ENCODE measurements around the gene PAGE4.

PAGE4 gene

DNA sequence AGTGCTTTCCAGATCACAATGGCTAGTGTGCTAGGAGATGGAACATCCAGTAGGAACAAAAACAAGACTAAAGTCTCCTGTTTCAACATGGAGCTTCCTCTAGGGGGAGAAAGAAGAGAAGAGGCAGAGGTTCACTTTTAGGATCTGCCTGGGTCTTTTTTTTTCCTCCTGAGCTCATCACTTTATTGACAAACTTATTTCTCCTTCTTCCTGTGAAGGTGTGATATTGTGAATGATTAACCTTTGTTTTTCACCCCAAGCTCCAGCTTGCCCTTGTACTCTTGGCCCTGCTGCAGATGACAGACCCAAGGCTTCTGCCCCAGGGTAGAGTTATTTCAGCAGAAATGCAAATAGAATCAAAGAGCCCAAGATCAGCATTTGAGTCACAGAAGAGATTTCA is 13.5 kb downstream of the PAGE4 start:
- H3K27me3 ChIP-seq (replicated peaks; ENCODE audit: control insufficient read depth, insufficient read depth, low read length, poor library complexity, severe bottlenecking): no peaks in the 10 kb centered on the region
- DNase-seq: no peak
- no peak overlapping the region for H3K27ac ChIP-seq (ENCODE audit: insufficient read depth, low read length, poor library complexity, severe bottlenecking)
- H3K4me3 ChIP-seq (ENCODE audit: insufficient read depth, low read depth, low read length, poor library complexity, severe bottlenecking): no peak overlapping the region
- no peaks in the 10 kb centered on the region for H3K4me1 ChIP-seq (ENCODE audit: control insufficient read depth, insufficient read depth, low read length, poor library complexity, severe bottlenecking)
- no peaks in the 10 kb centered on the region for H3K9me3 ChIP-seq (ENCODE audit: control insufficient read depth, low read length)
- no peaks in the 10 kb centered on the region for H3K36me3 ChIP-seq (ENCODE audit: control insufficient read depth, insufficient read depth, low read length)

DNA sequence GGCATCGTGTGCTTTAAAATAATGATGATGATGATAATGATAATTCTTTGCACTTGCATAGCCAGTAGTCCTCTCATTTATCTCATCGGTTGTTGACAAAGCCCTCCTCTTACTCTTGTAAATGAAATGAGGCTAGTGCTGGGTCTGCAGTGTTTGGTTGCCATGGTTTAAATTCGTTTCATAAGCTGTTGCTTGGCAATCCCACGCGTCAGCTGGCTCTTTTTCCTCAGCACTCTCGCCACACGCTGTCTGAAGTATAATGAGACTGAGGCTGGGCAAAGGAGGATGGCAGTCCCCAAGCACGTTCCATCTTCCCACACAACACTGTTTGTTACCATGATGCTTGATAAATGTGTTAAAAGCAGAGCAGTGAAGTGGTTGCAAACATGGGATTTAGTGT is 15.5 kb downstream of the PAGE4 start:
- no peak overlapping the region for H3K4me3 ChIP-seq (ENCODE audit: insufficient read depth, low read depth, low read length, poor library complexity, severe bottlenecking)
- H3K27ac ChIP-seq (ENCODE audit: insufficient read depth, low read length, poor library complexity, severe bottlenecking): no peak overlapping the region
- DNase-seq: no peak
- H3K27me3 ChIP-seq (replicated peaks; ENCODE audit: control insufficient read depth, insufficient read depth, low read length, poor library complexity, severe bottlenecking): no peaks in the 10 kb centered on the region
- no peaks in the 10 kb centered on the region for H3K9me3 ChIP-seq (ENCODE audit: control insufficient read depth, low read length)
- no peaks in the 10 kb centered on the region for H3K4me1 ChIP-seq (ENCODE audit: control insufficient read depth, insufficient read depth, low read length, poor library complexity, severe bottlenecking)
- H3K36me3 ChIP-seq (ENCODE audit: control insufficient read depth, insufficient read depth, low read length): no peaks in the 10 kb centered on the region

DNA sequence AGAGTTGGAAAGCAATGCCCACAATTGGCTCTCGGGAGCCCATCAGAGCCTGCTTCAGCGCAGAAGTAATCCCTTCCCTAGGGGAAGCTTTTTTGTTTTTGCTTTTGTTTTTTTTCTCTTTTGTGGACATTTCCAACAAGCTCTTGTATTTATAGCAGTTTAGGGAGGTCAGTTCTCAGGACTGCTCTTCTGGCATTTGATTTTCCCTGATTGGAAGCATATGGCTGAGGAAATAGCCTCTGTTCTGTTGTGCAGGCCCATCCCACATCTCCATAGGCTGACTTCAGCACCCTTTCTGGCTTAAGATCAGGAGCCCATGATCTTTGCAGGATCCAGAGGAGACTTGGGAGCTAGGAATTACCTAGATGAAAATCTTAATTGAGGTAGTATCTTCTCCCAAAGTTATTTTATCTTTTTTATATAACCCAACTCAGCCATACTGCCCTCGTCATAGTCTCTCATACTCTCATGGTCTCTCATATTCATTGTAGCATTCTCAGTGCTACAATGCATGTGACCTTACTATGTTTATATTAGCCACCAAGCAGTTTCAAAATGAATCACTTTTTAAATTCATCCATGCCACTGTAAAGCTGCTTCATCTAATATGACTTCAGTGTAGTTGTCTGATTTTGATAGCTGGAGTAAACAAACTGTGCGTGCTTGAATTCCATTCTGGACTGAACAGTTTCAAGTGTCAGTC is 16.7 kb downstream of the PAGE4 start:
- no peak for DNase-seq
- no peaks in the 10 kb centered on the region for H3K9me3 ChIP-seq (ENCODE audit: control insufficient read depth, low read length)

GRCh38 chrX:49846522-49846921 is 17.4 kb downstream of the PAGE4 start:
- H3K4me3 ChIP-seq (ENCODE audit: insufficient read depth, low read depth, low read length, poor library complexity, severe bottlenecking): no peak overlapping the region

More for the DNA sequence above, 16.7 kb downstream of the PAGE4 start:
- no peak overlapping the region for H3K27ac ChIP-seq (ENCODE audit: insufficient read depth, low read length, poor library complexity, severe bottlenecking)
- H3K27me3 ChIP-seq (replicated peaks; ENCODE audit: control insufficient read depth, insufficient read depth, low read length, poor library complexity, severe bottlenecking): no peaks in the 10 kb centered on the region
- H3K36me3 ChIP-seq (ENCODE audit: control insufficient read depth, insufficient read depth, low read length): no peaks in the 10 kb centered on the region
- no peaks in the 10 kb centered on the region for H3K4me1 ChIP-seq (ENCODE audit: control insufficient read depth, insufficient read depth, low read length, poor library complexity, severe bottlenecking)
- no peak overlapping the region for H3K4me3 ChIP-seq (ENCODE audit: insufficient read depth, low read depth, low read length, poor library complexity, severe bottlenecking)

GRCh38 chrX:49848275-49848674 is 19.2 kb downstream of the PAGE4 start:
- no peak overlapping the region for H3K4me3 ChIP-seq (ENCODE audit: insufficient read depth, low read depth, low read length, poor library complexity, severe bottlenecking)
- H3K4me1 ChIP-seq (ENCODE audit: control insufficient read depth, insufficient read depth, low read length, poor library complexity, severe bottlenecking): no peaks in the 10 kb centered on the region
- H3K27me3 ChIP-seq (replicated peaks; ENCODE audit: control insufficient read depth, insufficient read depth, low read length, poor library complexity, severe bottlenecking): no peaks in the 10 kb centered on the region
- H3K36me3 ChIP-seq (ENCODE audit: control insufficient read depth, insufficient read depth, low read length): no peaks in the 10 kb centered on the region
- no peak for DNase-seq
- no peak overlapping the region for H3K27ac ChIP-seq (ENCODE audit: insufficient read depth, low read length, poor library complexity, severe bottlenecking)
- H3K9me3 ChIP-seq (ENCODE audit: control insufficient read depth, low read length): no peaks in the 10 kb centered on the region

More at GRCh38 chrX:49846522-49846921, 17.4 kb downstream of the PAGE4 start:
- Histone ChIP-seq H3K36me3 (ENCODE audit: control insufficient read depth, insufficient read depth, low read length) (no peaks in the 10 kb centered on the region), H3K9me3 (ENCODE audit: control insufficient read depth, low read length) (no peaks in the 10 kb centered on the region), H3K4me1 (ENCODE audit: control insufficient read depth, insufficient read depth, low read length, poor library complexity, severe bottlenecking) (no peaks in the 10 kb centered on the region), H3K27me3 (replicated peaks; ENCODE audit: control insufficient read depth, insufficient read depth, low read length, poor library complexity, severe bottlenecking) (no peaks in the 10 kb centered on the region), H3K27ac (ENCODE audit: insufficient read depth, low read length, poor library complexity, severe bottlenecking) (no peak overlapping the region)
- DNase-seq: no peak

- DNase-seq: no peak
- Histone ChIP-seq H3K36me3 (ENCODE audit: control insufficient read depth, insufficient read depth, low read length) (no peaks in the 10 kb centered on the region), H3K27ac (ENCODE audit: insufficient read depth, low read length, poor library complexity, severe bottlenecking) (no peak overlapping the region)
Observed at GRCh38 chrX:49850028-49850427, 20.9 kb downstream of the PAGE4 start.

GRCh38 chrX:49853661-49854060 is 24.6 kb downstream of the PAGE4 start:
- no peaks in the 10 kb centered on the region for H3K27me3 ChIP-seq (replicated peaks; ENCODE audit: control insufficient read depth, insufficient read depth, low read length, poor library complexity, severe bottlenecking)
- H3K36me3 ChIP-seq (ENCODE audit: control insufficient read depth, insufficient read depth, low read length): no peaks in the 10 kb centered on the region
- no peak overlapping the region for H3K27ac ChIP-seq (ENCODE audit: insufficient read depth, low read length, poor library complexity, severe bottlenecking)

More at GRCh38 chrX:49850028-49850427, 20.9 kb downstream of the PAGE4 start:
- Histone ChIP-seq H3K27me3 (replicated peaks; ENCODE audit: control insufficient read depth, insufficient read depth, low read length, poor library complexity, severe bottlenecking) (no peaks in the 10 kb centered on the region), H3K4me3 (ENCODE audit: insufficient read depth, low read depth, low read length, poor library complexity, severe bottlenecking) (no peak overlapping the region), H3K9me3 (ENCODE audit: control insufficient read depth, low read length) (no peaks in the 10 kb centered on the region), H3K4me1 (ENCODE audit: control insufficient read depth, insufficient read depth, low read length, poor library complexity, severe bottlenecking) (no peaks in the 10 kb centered on the region)

DNA sequence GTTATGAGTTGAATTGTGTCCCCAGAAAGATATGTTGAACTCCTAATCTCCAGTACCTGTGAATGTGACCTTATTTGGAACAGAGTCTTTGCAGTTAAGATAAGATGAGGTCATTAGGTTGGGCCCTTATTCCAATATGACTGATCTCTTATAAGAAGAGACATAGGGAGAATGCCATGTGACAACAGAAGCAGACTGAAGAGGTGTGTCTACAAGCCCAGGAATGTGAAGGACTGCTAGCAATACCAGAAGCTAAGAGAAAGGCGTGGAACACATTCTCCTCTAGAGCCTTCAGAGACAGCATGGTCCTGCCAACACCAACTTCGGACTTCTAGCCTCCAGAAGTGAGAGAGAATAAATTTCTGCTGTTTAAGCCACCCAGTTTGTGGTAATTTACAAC is 27.7 kb downstream of the PAGE4 start:
- Histone ChIP-seq H3K36me3 (ENCODE audit: control insufficient read depth, insufficient read depth, low read length) (no peaks in the 10 kb centered on the region), H3K4me1 (ENCODE audit: control insufficient read depth, insufficient read depth, low read length, poor library complexity, severe bottlenecking) (no peaks in the 10 kb centered on the region), H3K27me3 (replicated peaks; ENCODE audit: control insufficient read depth, insufficient read depth, low read length, poor library complexity, severe bottlenecking) (no peaks in the 10 kb centered on the region), H3K9me3 (ENCODE audit: control insufficient read depth, low read length) (no peaks in the 10 kb centered on the region), H3K4me3 (ENCODE audit: insufficient read depth, low read depth, low read length, poor library complexity, severe bottlenecking) (no peak overlapping the region), H3K27ac (ENCODE audit: insufficient read depth, low read length, poor library complexity, severe bottlenecking) (no peak overlapping the region)
- no peak for DNase-seq

More at GRCh38 chrX:49853661-49854060, 24.6 kb downstream of the PAGE4 start:
- no peak for DNase-seq
- no peak overlapping the region for H3K4me3 ChIP-seq (ENCODE audit: insufficient read depth, low read depth, low read length, poor library complexity, severe bottlenecking)
- H3K9me3 ChIP-seq (ENCODE audit: control insufficient read depth, low read length): no peaks in the 10 kb centered on the region
- H3K4me1 ChIP-seq (ENCODE audit: control insufficient read depth, insufficient read depth, low read length, poor library complexity, severe bottlenecking): no peaks in the 10 kb centered on the region

- Histone ChIP-seq H3K27me3 (replicated peaks; ENCODE audit: control insufficient read depth, insufficient read depth, low read length, poor library complexity, severe bottlenecking) (no peaks in the 10 kb centered on the region), H3K27ac (ENCODE audit: insufficient read depth, low read length, poor library complexity, severe bottlenecking) (no peak overlapping the region), H3K36me3 (ENCODE audit: control insufficient read depth, insufficient read depth, low read length) (no peaks in the 10 kb centered on the region), H3K4me3 (ENCODE audit: insufficient read depth, low read depth, low read length, poor library complexity, severe bottlenecking) (no peak overlapping the region), H3K9me3 (ENCODE audit: control insufficient read depth, low read length) (no peaks in the 10 kb centered on the region), H3K4me1 (ENCODE audit: control insufficient read depth, insufficient read depth, low read length, poor library complexity, severe bottlenecking) (no peaks in the 10 kb centered on the region)
- no peak for DNase-seq
Observed at GRCh38 chrX:49858341-49858740, 29.2 kb downstream of the PAGE4 start.

DNA sequence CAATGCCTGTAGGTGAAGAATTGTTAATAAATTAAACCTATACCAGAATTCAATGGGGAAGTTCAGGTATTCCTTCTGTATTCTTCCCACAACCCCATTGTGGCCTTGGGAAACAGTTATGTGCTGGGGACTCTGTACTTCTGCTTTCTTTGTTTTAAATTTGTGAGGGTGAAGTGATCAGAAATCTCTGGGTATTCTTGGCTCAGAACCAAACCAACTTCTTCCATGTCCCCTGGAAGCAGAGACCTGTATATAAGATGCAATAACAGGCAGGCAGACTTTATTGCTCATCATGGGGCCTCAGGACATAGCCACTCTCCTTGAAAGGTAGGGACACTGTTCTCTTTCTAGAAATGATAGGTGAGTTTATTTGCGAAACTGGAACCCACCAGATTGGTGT is 30.4 kb downstream of the PAGE4 start:
- H3K4me1 ChIP-seq (ENCODE audit: control insufficient read depth, insufficient read depth, low read length, poor library complexity, severe bottlenecking): no peaks in the 10 kb centered on the region
- no peak overlapping the region for H3K4me3 ChIP-seq (ENCODE audit: insufficient read depth, low read depth, low read length, poor library complexity, severe bottlenecking)
- H3K27me3 ChIP-seq (replicated peaks; ENCODE audit: control insufficient read depth, insufficient read depth, low read length, poor library complexity, severe bottlenecking): no peaks in the 10 kb centered on the region
- H3K36me3 ChIP-seq (ENCODE audit: control insufficient read depth, insufficient read depth, low read length): no peaks in the 10 kb centered on the region
- no peaks in the 10 kb centered on the region for H3K9me3 ChIP-seq (ENCODE audit: control insufficient read depth, low read length)
- DNase-seq: no peak
- no peak overlapping the region for H3K27ac ChIP-seq (ENCODE audit: insufficient read depth, low read length, poor library complexity, severe bottlenecking)

Measured in effector memory CD4-positive, alpha-beta T cell (primary cell).